OCI-LY7 (cell line): ENCODE results near the gene PALD1. TPM values are rescaled to one million over a fixed set of nuclear protein-coding genes. Genes with fewer than 3 reads are reported as not detected.

Experiments used
- BruUV-seq: library from RNA; stranded (reverse); fragments of 400-500 nt; replicated peaks from 2 replicates; lab custom pipeline; 2021; lab: Mats Ljungman, UMichigan
- CTCF ChIA-PET: fragments of 300-600 bp; sonication (Branson Sonifier 250); formaldehyde crosslinking; loops from one replicate; lab custom pipeline; 2022; ENCODE audit warnings: antibody characterized with exemption; ENCODE audit not compliant: unreplicated experiment; lab: Charles Lee
- POLR2A ChIA-PET: fragments of 300-600 bp; sonication (Branson Sonifier 250); formaldehyde crosslinking; loops from one replicate; lab custom pipeline; 2022; ENCODE audit warnings: antibody characterized with exemption; lab: Charles Lee
- DNase-seq: peaks from one replicate; pipeline ENCODE4 v3.0.0-alpha.2; 2015; ENCODE audit warnings: low spot score
- H2AFZ ChIP-seq: fragments of 200-600 bp; sonication (generic), shearing (Covaris generic); 2 replicates; pipeline ENCODE4 v1.6.1; 2014; ENCODE audit warnings: mild to moderate bottlenecking, antibody characterized with exemption, low read length, moderate library complexity
- H3K27ac ChIP-seq: fragments of 200-600 bp; sonication (generic); 2 replicates; pipeline ENCODE4 v1.5.1; 2014; ENCODE audit warnings: mixed run types, low read depth, mild to moderate bottlenecking, moderate library complexity, low read length, inconsistent platforms; ENCODE audit not compliant: poor library complexity, severe bottlenecking
- H3K36me3 ChIP-seq: fragments of 200-600 bp; sonication (generic); 2 replicates; pipeline ENCODE4 v1.6.1; 2014; ENCODE audit warnings: mild to moderate bottlenecking, antibody characterized with exemption, low read length, moderate library complexity, mixed read lengths; ENCODE audit not compliant: insufficient read depth
- H3K4me1 ChIP-seq: fragments of 200-600 bp; sonication (generic); 2 replicates; pipeline ENCODE4 v1.5.1; 2014; ENCODE audit warnings: mild to moderate bottlenecking, low read length; ENCODE audit not compliant: insufficient read depth, poor library complexity, severe bottlenecking
- H3K4me2 ChIP-seq: fragments of 200-600 bp; sonication (generic); 2 replicates; pipeline ENCODE4 v1.6.1; 2014; ENCODE audit warnings: mild to moderate bottlenecking, low read length
- H3K4me3 ChIP-seq: fragments of 200-600 bp; sonication (generic); 2 replicates; pipeline ENCODE4 v1.5.1; 2014; ENCODE audit warnings: mild to moderate bottlenecking, low read depth, low read length; ENCODE audit not compliant: poor library complexity, severe bottlenecking
- H3K79me2 ChIP-seq: fragments of 200-600 bp; sonication (generic); 2 replicates; pipeline ENCODE4 v1.6.1; 2016; ENCODE audit warnings: low read depth, mild to moderate bottlenecking, low read length, moderate library complexity, mixed read lengths; ENCODE audit not compliant: insufficient read depth
- H3K9me2 ChIP-seq: fragments of 200-600 bp; sonication (generic); 2 replicates; pipeline ENCODE4 v1.6.1; 2016; ENCODE audit warnings: mild to moderate bottlenecking, low read length, mixed read lengths; ENCODE audit not compliant: insufficient read depth
- H3K9me3 ChIP-seq: fragments of 200-600 bp; sonication (generic); 2 replicates; pipeline ENCODE4 v1.6.1; 2014; ENCODE audit warnings: mild to moderate bottlenecking, mixed run types, low read length, mixed read lengths
- H4K20me1 ChIP-seq: fragments of 200-600 bp; sonication (generic); 2 replicates; pipeline ENCODE4 v1.6.1; 2014; ENCODE audit warnings: mild to moderate bottlenecking, antibody characterized with exemption, low read length, moderate library complexity, mixed read lengths; ENCODE audit not compliant: insufficient read depth
- CTCF ChIP-seq: fragments of 200-600 bp; sonication (generic); conservative IDR thresholded peaks from 2 replicates; pipeline ENCODE4 v1.5.1; 2014; ENCODE audit warnings: mild to moderate bottlenecking, antibody characterized with exemption, low read length, moderate library complexity, mixed read lengths
- EZH2phosphoT487 ChIP-seq: fragments of 200-600 bp; sonication (generic); IDR thresholded peaks from 2 replicates; pipeline ENCODE4 v1.6.1; 2018; ENCODE audit warnings: low read depth, borderline replicate concordance, mild to moderate bottlenecking, mixed run types, antibody characterized with exemption, low read length, moderate library complexity, mixed read lengths
- intact Hi-C: fragments of 100-400 bp; cut with micrococcal nuclease; formaldehyde crosslinking; loops from one replicate; pipeline ENCODE4 v1.10.0; 2022; ENCODE audit not compliant: unreplicated experiment
- total RNA-seq, 2 experiments: library from RNA; depleted of rRNA in 1 of 2; stranded (reverse); fragments of >200 nt in 1 of 2; shearing (Covaris generic) in 1 of 2; gene quantifications; 2 replicates each; pipeline ENCODE4 v1.2.3, GENCODE V29; 2014 to 2022

PALD1 gene
- total RNA-seq, 2 experiments from 2014 or later, result 52.7 to 66.7 TPM

DNA sequence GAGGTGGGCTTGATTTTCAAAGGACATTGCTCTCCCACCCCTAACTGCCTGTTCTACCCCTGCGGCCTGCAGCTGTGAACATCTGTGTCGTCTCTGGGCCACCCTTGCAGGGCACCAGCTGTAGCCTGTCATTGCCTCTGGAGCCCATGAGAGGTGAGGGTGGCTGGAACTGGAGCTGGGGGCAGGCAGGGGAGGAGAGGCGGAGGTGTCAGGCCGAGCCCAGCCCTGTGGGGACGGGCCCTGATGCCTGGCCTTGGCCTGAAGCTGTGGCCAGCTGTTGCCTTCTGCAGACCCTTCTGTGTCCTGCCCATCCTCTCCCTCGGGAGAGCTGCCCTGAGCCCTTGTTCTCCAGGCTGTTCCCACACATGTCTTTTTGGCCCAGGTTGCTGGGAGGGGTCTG is 44.5 kb downstream of the PALD1 start:
- Histone ChIP-seq H3K4me2 (no peak overlapping the region), H4K20me1 (no peaks in the 10 kb centered on the region), H3K79me2 (peaks cover 16% of the 10 kb centered on the region; the same call in 1 of the 2 replicates), H3K36me3 (peaks cover 52% of the 10 kb centered on the region; the same call in 1 of the 2 replicates), H3K4me3 (no peak overlapping the region), H3K9me2 (no peaks in the 10 kb centered on the region), H3K9me3 (no peaks in the 10 kb centered on the region), H3K4me1 (no peaks in the 10 kb centered on the region), H3K27ac (no peak overlapping the region), H2AFZ (no peak overlapping the region)
- DNase-seq, result no peak
- TF ChIP-seq EZH2phosphoT487 (no peak), CTCF (no peak)
- intact Hi-C loops, result no loop called here
- ChIA-PET POLR2A (no interaction called here), CTCF (interaction anchor here (0.5 to 0.7 kb wide), 2 partner anchors 13 to 32 kb away, joined by 3 to 4 read pairs; no protein-coding TSS in a partner anchor)
- no TSS peak for BruUV-seq

GRCh38 chr10:70523549-70523948 is 45.0 kb downstream of the PALD1 start:
- Histone ChIP-seq H4K20me1 (no peaks in the 10 kb centered on the region), H3K27ac (no peak overlapping the region), H3K4me2 (no peak overlapping the region), H3K9me2 (no peaks in the 10 kb centered on the region), H2AFZ (no peak overlapping the region), H3K4me1 (no peaks in the 10 kb centered on the region), H3K79me2 (peaks cover 12% of the 10 kb centered on the region; the same call in 1 of the 2 replicates), H3K9me3 (no peaks in the 10 kb centered on the region), H3K36me3 (peaks cover 52% of the 10 kb centered on the region; the same call in 1 of the 2 replicates), H3K4me3 (no peak overlapping the region)
- POLR2A ChIA-PET, result interaction anchor here (0.7 to 0.9 kb wide), 2 partner anchors 62 to 117 kb away, joined by 3 read pairs; no protein-coding TSS in a partner anchor
- intact Hi-C loops, result no loop called here
- CTCF ChIA-PET, result interaction anchor here (0.5 to 0.7 kb wide), 3 partner anchors 13 to 33 kb away, joined by 3 to 4 read pairs (median 4); no protein-coding TSS in a partner anchor
- DNase-seq, result no peak
- no peak for TF ChIP-seq CTCF
- no peak for TF ChIP-seq EZH2phosphoT487
- no TSS peak for BruUV-seq

DNA sequence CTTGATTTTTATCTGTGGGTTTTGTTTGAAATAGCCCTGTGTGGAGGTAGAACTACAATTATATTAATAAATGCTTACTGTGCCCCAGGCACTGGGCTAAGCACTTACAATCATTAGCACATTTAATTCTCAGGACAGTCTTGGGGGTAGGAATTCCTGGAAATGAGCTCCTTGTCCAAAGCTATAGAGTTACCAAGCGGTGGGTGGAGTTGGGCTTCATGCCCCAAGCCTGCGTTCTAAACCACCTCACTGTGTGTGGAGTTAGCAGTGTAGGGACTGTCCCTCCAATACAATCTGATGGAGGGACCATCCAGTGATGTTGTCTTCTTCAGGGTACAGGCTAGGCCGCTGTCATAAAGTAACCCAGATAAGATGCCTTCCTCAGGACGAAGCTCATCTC is 49.7 kb downstream of the PALD1 start:
- Histone ChIP-seq H3K4me2 (no peak overlapping the region), H2AFZ (no peak overlapping the region), H3K4me1 (no peaks in the 10 kb centered on the region), H3K36me3 (peaks cover 78% of the 10 kb centered on the region; the same call in 1 of the 2 replicates), H3K27ac (no peak overlapping the region), H3K9me2 (no peaks in the 10 kb centered on the region), H3K4me3 (no peak overlapping the region), H3K9me3 (no peaks in the 10 kb centered on the region), H3K79me2 (no peaks in the 10 kb centered on the region), H4K20me1 (no peaks in the 10 kb centered on the region)
- TF ChIP-seq CTCF (no peak), EZH2phosphoT487 (no peak)
- intact Hi-C loops, result no loop called here
- CTCF ChIA-PET, result interaction anchor here (0.7 kb wide), 1 partner anchor 16 kb away, joined by 3 read pairs; no protein-coding TSS in a partner anchor
- no peak for DNase-seq
- POLR2A ChIA-PET, result interaction anchor here (1.5 to 1.6 kb wide), 2 partner anchors 34 to 38 kb away, joined by 4 to 7 read pairs; no protein-coding TSS in a partner anchor
- BruUV-seq, result no TSS peak
